Endothelial cell of umbilical vein (primary cell): Measurements from ENCODE around the gene RND2. TPM values are rescaled to one million over a fixed set of nuclear protein-coding genes. Genes with fewer than 3 reads are reported as not detected.

Source experiments
- BruUV-seq: library from RNA; stranded (reverse); fragments of 400-500 nt; replicated peaks from 2 replicates; lab custom pipeline; 2021; lab: Mats Ljungman, UMichigan
- CTCF ChIA-PET: fragments of 300-600, 350-600 bp; sonication (Branson Sonifier 250); formaldehyde crosslinking; loops from one replicate; lab custom pipeline; 2021; ENCODE audit warnings: antibody characterized with exemption, inconsistent platforms; lab: Charles Lee
- POLR2A ChIA-PET: fragments of 300-600, 350-600 bp; sonication (Branson Sonifier 250); formaldehyde crosslinking; loops from one replicate; lab custom pipeline; 2021; ENCODE audit warnings: antibody characterized with exemption, inconsistent platforms; lab: Charles Lee
- DNase-seq: peaks from one replicate; pipeline ENCODE4 v3.0.0-alpha.2; 2011; ENCODE audit warnings: low read depth, low spot score
- FAIRE-seq: peaks from 2 replicates; lab custom pipeline; 2011; peaks lifted over from hg19 to GRCh38; lab: Jason Lieb, UNC
- H2AFZ ChIP-seq: 2 replicates; pipeline ENCODE4 v1.6.0; 2012; ENCODE audit warnings: low read depth, low read length, control low read depth, inconsistent platforms
- H3K27ac ChIP-seq: 2 replicates; pipeline ENCODE4 v1.5.1; 2011; ENCODE audit warnings: low read depth, mild to moderate bottlenecking, control low read depth, low read length, moderate library complexity; ENCODE audit not compliant: insufficient read depth
- H3K27me3 ChIP-seq, 2 experiments: 2 replicates each; pipeline versions ENCODE4 v1.6.0 to v1.6.1; 2011; ENCODE audit warnings: low read length in 2 of 2, mixed read lengths in 1 of 2; ENCODE audit not compliant: control insufficient read depth in 2 of 2, insufficient read depth in 2 of 2
- H3K36me3 ChIP-seq, 2 experiments: 2 replicates in 1 of 2; 3 replicates in 1 of 2; pipeline ENCODE4 v1.5.1; 2011; ENCODE audit warnings: low read length in 2 of 2, mild to moderate bottlenecking in 1 of 2, moderate library complexity in 1 of 2; ENCODE audit not compliant: control insufficient read depth in 2 of 2, insufficient read depth in 2 of 2; ENCODE audit errors: extremely low read depth in 1 of 2
- H3K4me1 ChIP-seq: 3 replicates; pipeline ENCODE4 v1.5.1; 2011; ENCODE audit warnings: mild to moderate bottlenecking, low read length; ENCODE audit not compliant: control insufficient read depth, insufficient read depth; ENCODE audit errors: extremely low read depth
- H3K4me2 ChIP-seq: 2 replicates; pipeline ENCODE4 v1.6.1; 2011; ENCODE audit warnings: low read length, control low read depth, mixed read lengths; ENCODE audit not compliant: insufficient read depth
- H3K4me3 ChIP-seq, 3 experiments: fragments of 200-600 bp in 1 of 3; sonication (generic), shearing (Covaris generic) in 1 of 3; replicated peaks in 1 of 3; 2 replicates each; pipeline ENCODE4 v1.5.1; 2011 to 2016; ENCODE audit warnings: control low read depth in 3 of 3, low read length in 3 of 3, mild to moderate bottlenecking in 2 of 3, inconsistent platforms in 1 of 3, low read depth in 1 of 3, moderate library complexity in 1 of 3; ENCODE audit not compliant: insufficient read depth in 1 of 3
- H3K79me2 ChIP-seq: 2 replicates; pipeline ENCODE4 v1.6.0; 2012; ENCODE audit warnings: low read length, inconsistent platforms; ENCODE audit not compliant: control insufficient read depth, insufficient read depth
- H3K9ac ChIP-seq: replicated peaks from 2 replicates; pipeline ENCODE3; 2011; ENCODE audit warnings: low read length, control low read depth; ENCODE audit not compliant: insufficient read depth; ENCODE audit errors: extremely low read depth
- H3K9me1 ChIP-seq: replicated peaks from 3 replicates; pipeline ENCODE4 v1.6.0; 2011; ENCODE audit warnings: mild to moderate bottlenecking, low read length; ENCODE audit not compliant: control insufficient read depth, insufficient read depth; ENCODE audit errors: extremely low read depth
- H3K9me3 ChIP-seq: replicated peaks from 2 replicates; pipeline ENCODE4 v1.5.1; 2012; ENCODE audit warnings: low read length, inconsistent platforms; ENCODE audit not compliant: control insufficient read depth, insufficient read depth
- H4K20me1 ChIP-seq: replicated peaks from 2 replicates; pipeline ENCODE3; 2011; ENCODE audit warnings: mild to moderate bottlenecking, low read length; ENCODE audit not compliant: control insufficient read depth, insufficient read depth; ENCODE audit errors: extremely low read depth
- EZH2 ChIP-seq: IDR thresholded peaks from 2 replicates; pipeline ENCODE4 v1.6.1; 2012; ENCODE audit warnings: borderline replicate concordance, low read depth, mild to moderate bottlenecking, moderate library complexity, low read length, inconsistent platforms; ENCODE audit not compliant: severe bottlenecking
- FOS ChIP-seq: IDR thresholded peaks from 2 replicates; pipeline ENCODE4 v1.6.1; 2011; ENCODE audit warnings: mild to moderate bottlenecking, low read length, moderate library complexity, borderline replicate concordance; ENCODE audit not compliant: insufficient read depth
- GATA2 ChIP-seq: IDR thresholded peaks from 2 replicates; pipeline ENCODE4 v1.7.0; 2011; ENCODE audit warnings: low read depth, mild to moderate bottlenecking, moderate library complexity, mixed read lengths, low read length; ENCODE audit not compliant: insufficient read length, insufficient read depth
- JUN ChIP-seq: IDR thresholded peaks from 2 replicates; pipeline ENCODE4 v1.6.1; 2011; ENCODE audit warnings: borderline replicate concordance, low read depth; ENCODE audit not compliant: insufficient read length, insufficient read depth
- MYC ChIP-seq: IDR thresholded peaks from one replicate; pipeline ENCODE4 v1.6.1; 2011; ENCODE audit warnings: mild to moderate bottlenecking, low read depth, low read length
- POLR2A ChIP-seq: IDR thresholded peaks from 2 replicates; pipeline ENCODE4 v1.6.1; 2012; ENCODE audit warnings: low read depth, mild to moderate bottlenecking, control low read depth, low read length
- POLR2AphosphoS5 ChIP-seq: IDR thresholded peaks from 2 replicates; pipeline ENCODE4 v1.6.1; 2012; ENCODE audit warnings: low read depth, mild to moderate bottlenecking, control low read depth, low read length, moderate library complexity; ENCODE audit not compliant: insufficient read depth
- dilution Hi-C: fragments of 300-500 bp; cut with MboI; formaldehyde crosslinking; loops from one replicate; pipeline ENCODE4 v1.15.0; 2019; ENCODE audit warnings: low sequenced_read_pairs; ENCODE audit not compliant: extremely low pct_ligation_motif_present
- intact Hi-C: fragments of 100-400 bp; cut with micrococcal nuclease; formaldehyde crosslinking; loops from one replicate; pipeline ENCODE4 v1.10.0; 2022
- polyA plus RNA-seq, 4 experiments: library from polyadenylated mRNA; depleted of rRNA in 3 of 4; stranded (reverse) in 3 of 4; unstranded in 1 of 4; fragments of >200 nt; gene quantifications; 2 replicates each; pipeline versions ENCODE4 v1.2.1 to v1.2.3, GENCODE V29; 2011 to 2012; ENCODE audit warnings: missing spikeins in 1 of 4
- total RNA-seq: library from RNA; stranded (reverse); gene quantifications from 2 replicates; pipeline ENCODE4 v1.2.3, GENCODE V29; 2021
- TF ChIP-seq, protein P1 (sequence below), 2 donors: IDR thresholded peaks; 1 replicate in 1 of 2; 2 replicates in 1 of 2; pipeline ENCODE4 v1.5.1; 2011; ENCODE audit warnings: low read length in 2 of 2, mild to moderate bottlenecking in 2 of 2, moderate library complexity in 2 of 2, control low read depth in 1 of 2, inconsistent platforms in 1 of 2, low read depth in 1 of 2; ENCODE audit not compliant: insufficient read depth in 1 of 2; ENCODE audit errors: extremely low read depth in 1 of 2
- TF ChIP-seq, protein P2 (sequence below): IDR thresholded peaks from 2 replicates; pipeline ENCODE4 v1.6.1; 2011; ENCODE audit not compliant: insufficient read depth, insufficient read length

RND2 gene
- total and polyA plus RNA-seq, 2 donors (not counting 3 experiments of a cell fraction or from before 2014, with no cell fraction given), result 0.81 to 0.97 TPM

DNA sequence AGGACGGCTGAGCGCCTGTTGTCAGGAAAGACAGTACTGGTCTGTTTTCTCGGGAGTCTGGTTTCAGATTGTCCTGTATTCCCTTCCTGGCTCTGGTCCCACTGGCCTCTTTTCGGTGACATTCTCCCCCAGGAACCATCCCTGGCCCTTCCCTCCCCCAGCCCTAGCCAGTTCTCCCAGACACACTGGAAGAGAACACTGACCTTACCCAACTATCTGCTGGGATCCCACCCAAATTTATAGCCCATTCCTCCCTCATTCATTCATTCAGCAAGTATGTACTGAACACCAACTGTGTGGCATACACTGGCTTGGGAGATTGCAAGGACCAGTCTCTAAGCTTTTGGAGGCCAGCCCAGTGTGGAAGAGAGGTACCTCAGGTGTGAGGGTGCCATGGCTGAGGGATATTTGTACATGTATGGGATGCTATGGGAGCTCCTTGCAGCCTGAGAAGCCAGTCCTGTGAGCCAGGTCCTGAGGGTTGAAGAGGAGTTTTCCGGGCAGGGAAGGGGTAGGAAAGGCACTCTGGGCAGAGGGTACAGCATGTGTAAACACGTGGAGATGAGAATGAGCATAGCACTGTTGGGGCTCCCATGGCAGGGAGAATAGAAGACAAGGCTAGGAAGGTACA lies 5.2 kb downstream of the RND2 start:
- Histone ChIP-seq H3K9me1 (no peaks in the 10 kb centered on the region), H3K79me2 (no peaks in the 10 kb centered on the region), H3K4me3 (no peak overlapping the region), H3K4me1 (no peaks in the 10 kb centered on the region), H3K36me3 (no peaks in the 10 kb centered on the region), H3K27me3 (peaks cover 0 to 1% of the 10 kb centered on the region in 2 experiments), H3K4me2 (no peak overlapping the region), H2AFZ (no peak overlapping the region), H3K9ac (no peak overlapping the region), H3K9me3 (no peaks in the 10 kb centered on the region), H4K20me1 (no peaks in the 10 kb centered on the region), H3K27ac (no peak overlapping the region)
- DNase-seq, result no peak
- FAIRE-seq, result no peak
- ChIA-PET POLR2A (no interaction called here), CTCF (no interaction called here)
- dilution Hi-C loops (no loop called here), intact Hi-C loops (no loop called here)
- TF ChIP-seq POLR2A (no peak), JUN (no peak), POLR2AphosphoS5 (no peak), GATA2 (no peak), MYC (no peak), EZH2 (no peak), FOS (no peak)
- TF ChIP-seq, protein P1, sequence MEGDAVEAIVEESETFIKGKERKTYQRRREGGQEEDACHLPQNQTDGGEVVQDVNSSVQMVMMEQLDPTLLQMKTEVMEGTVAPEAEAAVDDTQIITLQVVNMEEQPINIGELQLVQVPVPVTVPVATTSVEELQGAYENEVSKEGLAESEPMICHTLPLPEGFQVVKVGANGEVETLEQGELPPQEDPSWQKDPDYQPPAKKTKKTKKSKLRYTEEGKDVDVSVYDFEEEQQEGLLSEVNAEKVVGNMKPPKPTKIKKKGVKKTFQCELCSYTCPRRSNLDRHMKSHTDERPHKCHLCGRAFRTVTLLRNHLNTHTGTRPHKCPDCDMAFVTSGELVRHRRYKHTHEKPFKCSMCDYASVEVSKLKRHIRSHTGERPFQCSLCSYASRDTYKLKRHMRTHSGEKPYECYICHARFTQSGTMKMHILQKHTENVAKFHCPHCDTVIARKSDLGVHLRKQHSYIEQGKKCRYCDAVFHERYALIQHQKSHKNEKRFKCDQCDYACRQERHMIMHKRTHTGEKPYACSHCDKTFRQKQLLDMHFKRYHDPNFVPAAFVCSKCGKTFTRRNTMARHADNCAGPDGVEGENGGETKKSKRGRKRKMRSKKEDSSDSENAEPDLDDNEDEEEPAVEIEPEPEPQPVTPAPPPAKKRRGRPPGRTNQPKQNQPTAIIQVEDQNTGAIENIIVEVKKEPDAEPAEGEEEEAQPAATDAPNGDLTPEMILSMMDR (IDR thresholded peaks at IDR 0.05; ENCODE audit: extremely low read depth in 1 of 2, insufficient read depth in 1 of 2, low read depth in 1 of 2, low read length in 2 of 2), result no peak
- TF ChIP-seq, protein P2, sequence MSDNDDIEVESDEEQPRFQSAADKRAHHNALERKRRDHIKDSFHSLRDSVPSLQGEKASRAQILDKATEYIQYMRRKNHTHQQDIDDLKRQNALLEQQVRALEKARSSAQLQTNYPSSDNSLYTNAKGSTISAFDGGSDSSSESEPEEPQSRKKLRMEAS, result no peak
- BruUV-seq, result no TSS peak
